Measurements from ENCODE around the gene CCL7. TPM values are rescaled to one million over a fixed set of nuclear protein-coding genes. Genes with fewer than 3 reads are reported as not detected.

Gene CCL7
- total and polyA plus RNA-seq, 9 of the 15 experiments (the other 6 are each of a cell fraction or from before 2014, with no cell fraction given) = not detected

GRCh38 chr17:34235389-34236028, 34.5 kb upstream of the CCL7 start:
- H4K20me1 ChIP-seq (replicated peaks; ENCODE audit: control insufficient read depth, insufficient read depth, low read length) = no peaks in the 10 kb centered on the region
- intact Hi-C loops (cut with micrococcal nuclease) = no loop called here

More at GRCh38 chr17:34235389-34236028, 34.5 kb upstream of the CCL7 start:
- Histone ChIP-seq H3K4me2 (ENCODE audit: insufficient read depth, low read length) (no peak overlapping the region), H3K4me3 (no peak overlapping the region), H2AFZ (ENCODE audit: low read depth, low read length) (no peak overlapping the region), H3K27me3 (ENCODE audit: control insufficient read depth in 2 of 2, insufficient read depth in 2 of 2, low read length in 2 of 2) (no peaks in the 10 kb centered on the region; a peak in 1 of 5 replicates), H3K27ac (ENCODE audit: extremely low read depth, low read depth, low read length) (no peak overlapping the region), H3K4me1 (replicated peaks in 1 of 2; ENCODE audit: control insufficient read depth in 2 of 2, insufficient read depth in 2 of 2, low read length in 2 of 2) (no peaks in the 10 kb centered on the region), H3K36me3 (ENCODE audit: control insufficient read depth, insufficient read depth, low read length) (no peaks in the 10 kb centered on the region), H3K9ac (ENCODE audit: insufficient read depth in 1 of 2, low read depth in 2 of 2, low read length in 2 of 2) (no peak overlapping the region), H3K9me3 (replicated peaks; ENCODE audit: control insufficient read depth, insufficient read depth, low read depth, low read length) (no peaks in the 10 kb centered on the region), H3K79me2 (ENCODE audit: control insufficient read depth, insufficient read depth, low read length) (no peaks in the 10 kb centered on the region), H3K9me1 (ENCODE audit: control insufficient read depth, insufficient read depth, low read length) (no peaks in the 10 kb centered on the region)
- BruUV-seq (replicated peaks) = no TSS peak
- 6% methylated on average over 6 of the region's 6 CpGs for WGBS (ENCODE audit: insufficient coverage, low coverage, missing lambda C conversion rate)
- ChIA-PET POLR2A (interaction anchor here (0.5 to 0.9 kb wide), 2 partner anchors 17 to 72 kb away, joined by 3 read pairs; no protein-coding TSS in a partner anchor), CTCF (ENCODE audit: low intra/inter-chr PET ratio) (no interaction called here)
- in situ Hi-C loops (cut with MboI) = no loop called here
- ATAC-seq (no peak), FAIRE-seq (no peak), DNase-seq (ENCODE audit: extremely low read depth in 1 of 4, low spot score in 3 of 4) (no peak)
- TF ChIP-seq NFE2L1 (tag; IDR thresholded peaks at IDR 0.05; ENCODE audit: borderline replicate concordance, low read depth) (no peak), PPARD (CRISPR knock-in tag; IDR thresholded peaks at IDR 0.05) (no peak), ARID3B (CRISPR knock-in tag; IDR thresholded peaks at IDR 0.05; ENCODE audit: borderline replicate concordance) (no peak), BHLHE40 (IDR thresholded peaks at IDR 0.05; ENCODE audit: low read length) (no peak), ZNF24 (IDR thresholded peaks at IDR 0.05) (no peak), ZNF318 (IDR thresholded peaks at IDR 0.05; ENCODE audit: borderline replicate concordance in 1 of 2, low read depth in 1 of 2) (no peak), PHB2 (IDR thresholded peaks at IDR 0.05; ENCODE audit: low read depth) (no peak), NFATC3 (IDR thresholded peaks at IDR 0.05) (no peak), TAF9B (IDR thresholded peaks at IDR 0.05; ENCODE audit: partially characterized antibody) (no peak)
- TF ChIP-seq, protein P1, sequence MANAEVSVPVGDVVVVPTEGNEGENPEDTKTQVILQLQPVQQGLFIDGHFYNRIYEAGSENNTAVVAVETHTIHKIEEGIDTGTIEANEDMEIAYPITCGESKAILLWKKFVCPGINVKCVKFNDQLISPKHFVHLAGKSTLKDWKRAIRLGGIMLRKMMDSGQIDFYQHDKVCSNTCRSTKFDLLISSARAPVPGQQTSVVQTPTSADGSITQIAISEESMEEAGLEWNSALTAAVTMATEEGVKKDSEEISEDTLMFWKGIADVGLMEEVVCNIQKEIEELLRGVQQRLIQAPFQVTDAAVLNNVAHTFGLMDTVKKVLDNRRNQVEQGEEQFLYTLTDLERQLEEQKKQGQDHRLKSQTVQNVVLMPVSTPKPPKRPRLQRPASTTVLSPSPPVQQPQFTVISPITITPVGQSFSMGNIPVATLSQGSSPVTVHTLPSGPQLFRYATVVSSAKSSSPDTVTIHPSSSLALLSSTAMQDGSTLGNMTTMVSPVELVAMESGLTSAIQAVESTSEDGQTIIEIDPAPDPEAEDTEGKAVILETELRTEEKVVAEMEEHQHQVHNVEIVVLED (CRISPR knock-in tag; IDR thresholded peaks at IDR 0.05) = no peak
